Natural killer cell treated with Interleukin-12 subunit alpha and Interleukin-12 subunit beta and Interleukin-15 and Interleukin-18, amount 100 ng/mL, for 72 hours (primary cell): ENCODE results near the gene UPF1. TPM values are rescaled to one million over a fixed set of nuclear protein-coding genes. Genes with fewer than 3 reads are reported as not detected.
A peak's percentile ranks its signal among the peaks of the same experiment; 100 is the strongest.

Source experiments
- ATAC-seq, 2 donors: fragments of 150-1000 bp; cut with Tn5 transposase in 1 of 2; sonication (Bioruptor Pico), chemical (Tn5 transposase) in 1 of 2; 2 replicates each; pipeline ENCODE4 v1.10.0; 2021
- DNase-seq: peaks from one replicate; pipeline ENCODE4 v3.0.0; 2022; ENCODE audit warnings: low spot score
- H3K27ac Mint-ChIP-seq, 2 donors: 1 replicate in 1 of 2; 2 replicates in 1 of 2; pipeline ENCODE4 v1.8.0; 2022; ENCODE audit warnings: mixed read lengths in 2 of 2, mild to moderate bottlenecking in 1 of 2, moderate library complexity in 1 of 2
- H3K27me3 Mint-ChIP-seq, 2 donors: 1 replicate in 1 of 2; 2 replicates in 1 of 2; pipeline ENCODE4 v1.8.0; 2022; ENCODE audit warnings: mixed read lengths in 2 of 2
- H3K36me3 Mint-ChIP-seq: one replicate; pipeline ENCODE4 v1.8.0; 2022; ENCODE audit warnings: mixed read lengths
- H3K4me1 Mint-ChIP-seq, 2 donors: 1 replicate in 1 of 2; 2 replicates in 1 of 2; pipeline ENCODE4 v1.8.0; 2022; ENCODE audit warnings: low read depth in 2 of 2, mixed read lengths in 2 of 2, mild to moderate bottlenecking in 1 of 2
- H3K4me3 Mint-ChIP-seq: one replicate; pipeline ENCODE4 v1.8.0; 2022; ENCODE audit warnings: mixed read lengths
- H3K9me3 Mint-ChIP-seq: 2 replicates; pipeline ENCODE4 v1.8.0; 2022; ENCODE audit warnings: mixed read lengths
- total RNA-seq, 2 donors: library from RNA; stranded (reverse); gene quantifications; one replicate each; pipeline ENCODE4 v1.2.3, GENCODE V29; 2022

The UPF1 gene
- total RNA-seq, 2 donors from 2014 or later = 104 to 150 TPM

DNA sequence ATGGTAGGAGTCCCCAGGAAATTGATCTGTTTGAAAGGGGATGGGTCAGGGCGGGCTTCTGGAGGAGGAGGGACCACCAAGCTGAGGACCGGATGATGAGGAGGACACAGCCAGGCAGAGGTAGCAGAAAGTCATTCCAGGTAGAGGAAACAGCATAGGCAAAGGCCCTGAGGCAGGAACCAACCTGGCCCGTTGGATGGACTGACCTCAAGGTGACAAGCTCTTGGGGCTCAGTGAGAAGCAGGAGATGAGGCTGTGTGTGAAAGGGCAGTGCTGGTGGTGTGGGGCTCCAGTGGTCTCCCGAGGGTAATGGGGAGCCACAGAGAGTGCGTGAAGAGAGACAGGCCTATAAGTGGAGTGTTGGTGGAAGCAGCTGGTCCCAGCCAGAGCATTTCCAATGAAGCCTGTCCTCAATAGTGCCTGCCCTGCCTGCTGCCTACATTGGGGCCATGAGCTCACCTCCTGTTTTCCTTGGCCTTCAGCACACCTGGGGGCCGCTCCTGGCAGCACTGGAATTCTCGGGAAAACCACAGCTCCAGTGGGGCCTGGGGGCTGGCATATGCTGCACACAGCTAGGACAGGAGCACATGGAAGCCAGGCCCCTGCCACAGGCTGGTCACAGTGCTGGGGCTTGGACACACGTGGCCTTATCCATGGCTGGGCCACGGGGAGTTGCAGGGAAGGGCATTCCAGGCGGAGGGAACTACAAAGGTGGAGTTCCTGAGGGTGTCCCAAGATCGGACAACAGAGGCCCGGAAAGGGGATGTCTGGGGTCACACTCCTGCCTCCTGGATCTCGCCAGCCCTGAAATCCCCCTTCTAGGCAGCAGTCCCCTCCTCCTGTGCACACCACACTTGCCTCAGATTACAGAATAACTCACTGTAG is 38.4 kb upstream of the UPF1 start:
- ATAC-seq (peak in 1 of 2 donors; percentile 14), DNase-seq (no peak)
- no peak overlapping the region for H3K27ac Mint-ChIP-seq
- H3K4me3 Mint-ChIP-seq = no peak overlapping the region
- H3K36me3 Mint-ChIP-seq = no peaks in the 10 kb centered on the region
- no peaks in the 10 kb centered on the region for H3K9me3 Mint-ChIP-seq
- H3K27me3 Mint-ChIP-seq = peaks cover 28 to 50% of the 10 kb centered on the region in 2 donors
- H3K4me1 Mint-ChIP-seq = peaks cover 12% of the 10 kb centered on the region in 2 donors

GRCh38 chr19:18794029-18794313 is 37.8 kb upstream of the UPF1 start:
- ATAC-seq (no peak), DNase-seq (no peak)
- H3K4me1 Mint-ChIP-seq = peaks cover 9 to 12% of the 10 kb centered on the region in 2 donors
- no peak overlapping the region for H3K27ac Mint-ChIP-seq
- H3K36me3 Mint-ChIP-seq = no peaks in the 10 kb centered on the region
- no peak overlapping the region for H3K4me3 Mint-ChIP-seq
- H3K27me3 Mint-ChIP-seq = peaks cover 28 to 50% of the 10 kb centered on the region in 2 donors
- no peaks in the 10 kb centered on the region for H3K9me3 Mint-ChIP-seq

- Mint-ChIP-seq H3K27ac (no peak overlapping the region), H3K36me3 (no peaks in the 10 kb centered on the region), H3K4me1 (peaks cover 5 to 7% of the 10 kb centered on the region in 2 donors), H3K4me3 (no peak overlapping the region), H3K27me3 (peaks cover 25 to 43% of the 10 kb centered on the region in 2 donors), H3K9me3 (no peaks in the 10 kb centered on the region)
- DNase-seq (no peak), ATAC-seq (no peak)
Observed at GRCh38 chr19:18794692-18795091, 37.1 kb upstream of the UPF1 start.

DNA sequence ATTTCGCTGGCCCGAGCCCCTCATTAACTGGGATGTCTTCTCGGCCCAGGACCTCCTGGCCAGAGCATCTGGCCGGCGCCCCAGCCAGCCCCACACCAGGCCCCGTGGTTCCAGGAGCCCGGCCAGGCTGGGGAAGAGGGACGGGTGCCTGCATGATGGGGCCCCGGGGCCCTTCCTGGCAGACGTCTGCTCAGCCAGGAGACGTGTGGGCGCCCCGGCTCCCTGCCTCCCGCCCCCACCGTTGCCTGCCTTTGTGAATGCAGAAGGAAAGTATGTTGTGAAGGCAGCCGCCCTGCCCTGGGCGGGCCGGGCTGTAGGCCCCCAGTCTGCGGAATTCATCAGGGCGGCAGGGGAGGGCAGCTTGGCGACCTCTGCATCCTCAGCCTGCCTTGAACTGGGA is 36.2 kb upstream of the UPF1 start:
- ATAC-seq = peak; percentile 18 to 34
- peaks cover 20 to 35% of the 10 kb centered on the region in 2 donors for H3K27me3 Mint-ChIP-seq
- H3K27ac Mint-ChIP-seq = no peak overlapping the region

GRCh38 chr19:18796239-18796638 is 35.5 kb upstream of the UPF1 start:
- H3K27ac Mint-ChIP-seq = no peak overlapping the region
- DNase-seq = no peak
- ATAC-seq = no peak
- H3K27me3 Mint-ChIP-seq = peaks cover 18 to 29% of the 10 kb centered on the region in 2 donors
- H3K36me3 Mint-ChIP-seq = no peaks in the 10 kb centered on the region
- no peak overlapping the region for H3K4me3 Mint-ChIP-seq
- no peaks in the 10 kb centered on the region for H3K9me3 Mint-ChIP-seq
- no peaks in the 10 kb centered on the region for H3K4me1 Mint-ChIP-seq

More for the DNA sequence above, 36.2 kb upstream of the UPF1 start:
- peaks cover 0 to under 1% of the 10 kb centered on the region in 2 donors for H3K4me1 Mint-ChIP-seq
- no peaks in the 10 kb centered on the region for H3K9me3 Mint-ChIP-seq
- H3K4me3 Mint-ChIP-seq = no peak overlapping the region
- DNase-seq = no peak
- H3K36me3 Mint-ChIP-seq = no peaks in the 10 kb centered on the region

DNA sequence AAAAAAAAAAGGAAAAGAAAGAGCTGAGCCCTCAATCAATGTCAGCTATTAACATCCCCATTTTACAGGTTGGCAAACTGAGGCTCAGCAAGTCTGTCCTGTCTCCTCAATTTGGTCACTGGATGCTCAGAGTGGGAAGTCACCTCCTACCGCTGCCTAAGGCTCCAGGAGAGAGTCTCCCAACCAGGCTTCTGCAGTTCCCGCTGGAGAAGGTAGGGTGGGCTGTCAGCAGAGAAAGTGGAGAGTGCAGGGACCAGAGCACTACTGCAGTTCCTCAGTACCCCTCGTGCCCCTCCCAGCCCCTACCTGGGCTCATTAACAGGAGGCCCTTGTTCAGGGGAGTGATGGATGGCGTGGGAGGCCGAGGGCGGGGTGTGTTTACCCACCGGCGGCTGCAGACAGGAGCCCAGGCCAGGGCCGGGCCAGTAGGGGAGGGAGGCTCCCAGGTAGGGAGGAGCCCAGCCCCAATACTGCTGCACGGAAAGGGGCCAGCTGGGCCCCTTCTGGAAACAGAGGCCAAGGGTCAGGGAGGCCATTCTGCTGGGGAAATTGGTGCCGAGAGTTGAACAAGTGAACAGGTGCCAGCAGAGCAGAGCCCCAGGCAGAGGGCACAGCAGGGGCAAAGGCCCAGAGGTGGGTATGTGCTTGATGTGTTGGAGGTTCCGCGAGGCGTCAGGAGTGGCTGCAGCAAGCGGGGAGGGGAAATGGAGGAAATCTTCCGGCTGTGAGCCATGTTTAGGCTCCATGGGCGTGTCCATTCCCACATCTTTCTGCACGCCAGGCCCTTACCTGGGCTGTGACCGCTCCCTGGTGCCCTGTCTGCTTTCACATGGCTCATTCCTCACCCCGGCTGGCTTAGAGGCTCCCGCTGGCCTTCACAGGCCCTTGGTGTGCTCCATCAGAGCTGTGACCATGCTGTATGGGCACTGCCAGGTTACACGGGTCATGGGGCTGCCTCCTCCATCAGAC is 33.1 kb upstream of the UPF1 start:
- no peaks in the 10 kb centered on the region for H3K4me1 Mint-ChIP-seq
- no peak for ATAC-seq
- H3K36me3 Mint-ChIP-seq = no peaks in the 10 kb centered on the region
- DNase-seq = no peak
- no peak overlapping the region for H3K27ac Mint-ChIP-seq
- no peak overlapping the region for H3K4me3 Mint-ChIP-seq
- H3K27me3 Mint-ChIP-seq = peaks cover 11 to 21% of the 10 kb centered on the region in 2 donors
- no peaks in the 10 kb centered on the region for H3K9me3 Mint-ChIP-seq

- Mint-ChIP-seq H3K27me3 (peaks cover 7 to 16% of the 10 kb centered on the region in 2 donors), H3K9me3 (no peaks in the 10 kb centered on the region), H3K4me1 (no peaks in the 10 kb centered on the region), H3K36me3 (no peaks in the 10 kb centered on the region), H3K4me3 (no peak overlapping the region), H3K27ac (no peak overlapping the region)
- no peak for DNase-seq
- ATAC-seq = no peak
Observed at GRCh38 chr19:18799389-18799970, 32.3 kb upstream of the UPF1 start.

DNA sequence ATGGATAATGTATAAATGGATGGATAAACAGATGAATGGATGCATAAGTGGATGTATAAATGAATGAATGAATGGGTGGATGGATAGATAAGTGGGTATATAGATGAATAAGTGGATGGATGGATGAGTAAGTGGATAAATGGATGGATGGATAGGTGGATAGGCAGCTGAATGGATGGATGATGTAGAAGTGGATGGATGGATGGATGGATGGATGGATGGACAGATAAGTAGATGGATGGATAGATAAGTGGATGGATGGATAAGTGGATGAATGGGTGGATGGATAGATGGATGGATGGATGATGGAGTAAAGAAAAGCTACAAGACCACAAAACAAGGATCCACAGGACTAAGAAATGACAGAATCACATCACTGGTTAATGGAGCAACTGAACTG is 31.7 kb upstream of the UPF1 start:
- ATAC-seq (no peak), DNase-seq (no peak)
- peaks cover 7 to 16% of the 10 kb centered on the region in 2 donors for H3K27me3 Mint-ChIP-seq
- H3K9me3 Mint-ChIP-seq = no peaks in the 10 kb centered on the region
- no peaks in the 10 kb centered on the region for H3K36me3 Mint-ChIP-seq
- H3K4me1 Mint-ChIP-seq = no peaks in the 10 kb centered on the region
- H3K27ac Mint-ChIP-seq = no peak overlapping the region
- H3K4me3 Mint-ChIP-seq = no peak overlapping the region

DNA sequence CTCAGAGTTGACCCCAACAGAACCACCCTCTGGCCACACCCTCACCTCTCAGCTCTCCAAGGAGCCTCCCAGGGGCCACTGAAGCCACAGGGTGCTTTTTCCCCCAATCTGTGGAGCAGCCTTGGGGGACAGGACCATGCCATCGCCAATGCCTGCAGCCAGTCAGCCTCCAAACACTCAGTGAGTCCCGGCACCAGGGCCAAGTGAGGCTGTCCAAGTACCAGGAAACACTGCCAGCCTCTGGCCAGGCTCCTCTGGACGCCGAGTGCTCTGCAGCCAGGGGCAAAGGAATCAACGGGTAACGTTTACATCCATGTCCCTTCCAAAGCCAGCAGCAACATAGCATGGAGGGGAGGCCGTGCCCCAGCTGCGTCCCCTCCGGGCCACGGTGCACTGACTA is 31.1 kb upstream of the UPF1 start:
- no peak overlapping the region for H3K27ac Mint-ChIP-seq
- H3K36me3 Mint-ChIP-seq = no peaks in the 10 kb centered on the region
- H3K4me3 Mint-ChIP-seq = no peak overlapping the region
- no peaks in the 10 kb centered on the region for H3K4me1 Mint-ChIP-seq
- DNase-seq (peak; percentile 44), ATAC-seq (no peak)
- peaks cover 7 to 16% of the 10 kb centered on the region in 2 donors for H3K27me3 Mint-ChIP-seq
- H3K9me3 Mint-ChIP-seq = no peaks in the 10 kb centered on the region

GRCh38 chr19:18802354-18802753 is 29.4 kb upstream of the UPF1 start:
- Mint-ChIP-seq H3K36me3 (no peaks in the 10 kb centered on the region), H3K27me3 (peaks cover 3 to 9% of the 10 kb centered on the region in 2 donors), H3K9me3 (no peaks in the 10 kb centered on the region), H3K4me1 (no peaks in the 10 kb centered on the region), H3K27ac (no peak overlapping the region), H3K4me3 (no peak overlapping the region)
- DNase-seq (no peak), ATAC-seq (no peak)

DNA sequence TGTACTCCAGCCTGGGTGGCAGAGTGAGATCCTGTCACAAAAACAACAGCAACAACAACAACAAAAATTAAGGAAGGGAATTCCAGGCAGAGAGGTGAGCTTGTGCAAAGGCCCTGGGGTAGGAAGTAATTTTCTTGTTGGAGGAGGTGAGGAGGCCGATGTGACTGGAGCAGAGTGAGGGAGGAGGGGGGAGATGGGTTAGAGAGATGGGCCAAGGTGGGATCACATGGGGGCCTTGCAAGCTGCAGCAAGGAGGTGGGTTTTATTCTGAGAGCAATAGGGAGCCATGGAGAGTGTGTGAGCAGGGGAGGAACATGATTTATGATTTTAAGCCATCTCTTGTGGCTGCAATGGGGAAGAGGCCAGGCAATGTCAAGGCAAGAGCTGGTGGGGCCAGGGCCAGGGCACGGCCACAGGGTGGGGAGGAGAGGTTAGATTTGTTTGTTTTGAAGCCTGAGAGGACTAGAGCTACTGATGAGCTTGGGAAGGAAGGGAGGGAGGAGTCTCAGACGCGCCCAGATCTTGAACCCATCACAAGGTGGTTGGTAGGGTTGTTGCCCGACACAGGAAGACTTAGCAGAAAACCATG is 28.1 kb upstream of the UPF1 start:
- Mint-ChIP-seq H3K36me3 (no peaks in the 10 kb centered on the region), H3K9me3 (no peaks in the 10 kb centered on the region), H3K4me1 (no peaks in the 10 kb centered on the region), H3K27me3 (peaks cover 0 to 4% of the 10 kb centered on the region in 2 donors), H3K4me3 (no peak overlapping the region), H3K27ac (no peak overlapping the region)
- DNase-seq (no peak), ATAC-seq (no peak)

DNA sequence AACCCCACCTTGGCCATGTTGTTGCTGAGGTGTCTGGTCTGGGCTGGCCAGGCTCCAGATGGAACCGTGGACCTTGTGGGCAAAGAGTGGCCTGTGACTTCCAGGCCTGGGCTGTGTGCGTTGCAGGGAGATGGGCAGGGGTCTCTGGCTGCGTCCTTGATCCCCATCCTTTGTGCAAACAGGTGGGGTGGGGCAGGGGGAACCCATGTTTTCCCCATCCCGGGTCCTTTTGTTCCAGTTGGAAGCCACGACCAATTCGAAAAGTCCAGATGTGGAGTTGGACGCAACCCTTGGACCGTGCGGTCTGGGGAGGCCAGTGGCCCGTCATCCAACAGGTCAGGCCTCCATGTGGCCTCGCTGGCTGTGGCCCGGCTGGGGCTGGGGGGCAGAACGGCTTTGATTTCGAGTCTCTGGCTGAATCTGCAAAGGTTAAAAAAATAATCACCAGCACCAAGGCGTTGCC is 27.6 kb upstream of the UPF1 start:
- Mint-ChIP-seq H3K36me3 (no peaks in the 10 kb centered on the region), H3K4me3 (no peak overlapping the region), H3K9me3 (no peaks in the 10 kb centered on the region), H3K4me1 (no peaks in the 10 kb centered on the region), H3K27ac (no peak overlapping the region), H3K27me3 (peaks cover 0 to 4% of the 10 kb centered on the region in 2 donors)
- DNase-seq (no peak), ATAC-seq (no peak)

- Mint-ChIP-seq H3K27ac (no peak overlapping the region), H3K9me3 (no peaks in the 10 kb centered on the region), H3K36me3 (no peaks in the 10 kb centered on the region), H3K4me1 (peaks cover 3% of the 10 kb centered on the region in 2 donors), H3K27me3 (peaks cover 3 to 9% of the 10 kb centered on the region in 2 donors), H3K4me3 (no peak overlapping the region)
- no peak for ATAC-seq
- no peak for DNase-seq
Observed at GRCh38 chr19:18804643-18805042, 27.1 kb upstream of the UPF1 start.
